Activated CD4-positive, CD25-positive, alpha-beta regulatory T cell treated with anti-CD3 and anti-CD28 coated beads, Interleukin-2, amount 50 U/mL, for 24 hours (primary cell): ENCODE results near the gene SUCO.
A peak's percentile ranks its signal among the peaks of the same experiment; 100 is the strongest.
"Not testable (repeated sequence)": the region's sequence is repeated elsewhere in the genome, so short reads cannot be mapped to it uniquely, and the experiment has no call there.

Source experiments
- ATAC-seq, 2 donors: fragments of 150-1000 bp; cut with Tn5 transposase; one replicate each; pipeline ENCODE4 v1.10.0; 2021; ENCODE audit warnings: mild to moderate bottlenecking in 1 of 2, moderate library complexity in 1 of 2

SUCO gene

DNA sequence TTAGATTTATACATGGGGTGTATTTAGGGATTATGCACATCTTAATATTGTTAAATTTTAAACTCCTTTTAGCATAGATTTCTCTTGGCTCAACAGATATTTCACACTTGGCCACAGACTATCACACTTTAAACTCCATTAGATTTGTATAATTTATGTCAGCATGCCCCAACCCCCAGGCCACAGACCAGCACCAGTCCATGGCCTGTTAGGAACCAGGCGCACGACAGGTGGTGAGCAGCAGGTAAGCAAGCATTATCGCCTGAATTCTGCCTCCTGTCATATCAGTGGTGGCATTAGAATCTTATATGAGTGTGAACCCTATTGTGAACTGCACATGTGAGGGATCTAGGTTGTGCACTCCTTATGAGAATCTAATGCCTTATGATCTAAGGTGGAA lies 34.8 kb downstream of the SUCO start:
- no peak for ATAC-seq

DNA sequence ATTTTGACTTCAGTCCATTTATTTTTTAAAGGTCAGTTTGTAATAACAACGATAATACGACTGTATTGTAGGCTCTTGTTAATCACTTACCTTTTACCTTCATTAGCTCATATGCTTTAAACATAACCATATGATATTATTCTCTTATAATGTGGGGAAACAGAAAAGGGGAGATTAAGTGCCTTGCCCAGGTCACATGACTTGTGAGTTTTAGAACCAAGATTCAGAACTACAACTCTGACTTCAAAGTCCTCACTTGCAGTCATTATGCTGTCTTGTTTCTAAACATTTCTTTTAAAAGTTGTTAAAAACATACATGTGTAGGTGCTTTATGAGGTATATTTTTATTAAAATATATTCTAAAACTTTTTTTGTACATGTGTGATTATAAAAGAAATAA lies 41.1 kb downstream of the SUCO start:
- ATAC-seq = no peak

DNA sequence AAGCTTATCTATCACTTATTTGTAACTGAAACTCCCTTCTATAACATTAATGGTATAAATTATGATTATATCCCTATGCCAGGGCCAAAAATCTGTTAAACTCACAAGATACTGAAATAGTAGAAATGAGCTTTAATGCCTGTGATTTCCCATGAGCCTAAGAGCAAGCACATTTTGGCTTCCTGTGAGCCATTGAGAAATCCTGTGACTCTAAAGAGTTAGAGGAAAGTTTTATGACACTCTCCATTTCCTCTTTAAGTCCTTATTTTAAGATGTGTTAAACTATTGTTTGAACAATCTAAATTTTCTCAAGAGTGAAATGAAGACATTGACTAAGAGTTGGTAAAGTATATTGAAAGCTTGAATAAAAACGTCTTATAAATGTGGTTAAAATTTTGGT lies 45.6 kb downstream of the SUCO start:
- ATAC-seq = no peak

DNA sequence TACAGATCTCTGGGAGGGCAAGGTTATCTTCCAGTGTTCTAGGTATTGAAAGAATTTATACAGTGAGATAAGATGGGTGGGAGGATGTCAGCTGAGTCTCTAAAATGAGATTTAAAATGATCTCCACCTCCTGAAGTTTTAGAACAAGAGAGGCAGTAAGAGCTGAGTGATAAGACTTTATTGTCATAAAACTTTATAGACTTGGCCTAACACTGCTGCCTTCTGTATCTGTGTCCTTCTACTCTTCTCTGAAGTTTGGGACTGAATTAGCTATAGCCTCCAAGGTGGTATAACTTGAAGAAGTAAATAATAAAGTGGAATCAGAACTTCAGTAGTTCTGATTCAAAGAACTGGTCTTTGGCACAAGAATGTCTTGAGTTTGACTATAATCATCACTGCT lies 48.3 kb downstream of the SUCO start:
- ATAC-seq = no peak

DNA sequence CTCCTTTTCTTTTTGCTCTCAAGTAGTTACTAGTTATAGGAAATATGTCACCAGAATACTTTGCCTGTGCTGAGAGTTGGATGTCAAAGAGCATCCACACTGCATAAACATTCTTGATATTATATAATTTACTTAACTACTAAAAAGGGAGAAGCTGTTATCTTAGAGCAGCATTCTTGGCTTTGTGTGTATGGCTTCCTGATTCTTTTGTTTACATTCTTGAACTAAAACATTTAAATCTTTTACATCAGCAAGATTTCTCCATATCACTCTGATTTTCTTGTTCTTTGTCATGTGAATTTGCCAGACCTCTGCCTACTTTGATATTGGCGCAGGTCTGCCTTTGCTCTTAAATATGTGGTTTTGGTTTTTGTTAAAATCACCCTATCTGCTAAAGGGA lies 48.8 kb downstream of the SUCO start:
- ATAC-seq = no peak

DNA sequence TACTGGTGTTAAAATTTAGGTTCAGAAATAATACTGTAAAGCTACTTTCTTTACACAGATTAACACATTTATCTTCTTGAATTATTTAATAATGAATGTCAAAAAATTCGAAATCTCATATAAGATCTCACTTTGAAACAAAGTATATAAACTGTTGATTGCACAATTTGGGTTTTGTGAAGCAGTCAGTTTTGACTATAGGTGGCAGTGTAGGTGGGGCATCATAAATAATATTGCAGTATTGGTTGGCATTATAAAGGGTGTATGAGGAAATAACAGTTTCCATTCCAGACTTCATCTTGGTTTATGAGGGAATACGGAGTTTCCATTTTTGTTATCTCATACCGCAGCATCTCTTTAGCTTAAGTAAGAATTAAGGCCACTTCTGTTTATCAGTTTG lies 49.9 kb downstream of the SUCO start:
- no peak for ATAC-seq

DNA sequence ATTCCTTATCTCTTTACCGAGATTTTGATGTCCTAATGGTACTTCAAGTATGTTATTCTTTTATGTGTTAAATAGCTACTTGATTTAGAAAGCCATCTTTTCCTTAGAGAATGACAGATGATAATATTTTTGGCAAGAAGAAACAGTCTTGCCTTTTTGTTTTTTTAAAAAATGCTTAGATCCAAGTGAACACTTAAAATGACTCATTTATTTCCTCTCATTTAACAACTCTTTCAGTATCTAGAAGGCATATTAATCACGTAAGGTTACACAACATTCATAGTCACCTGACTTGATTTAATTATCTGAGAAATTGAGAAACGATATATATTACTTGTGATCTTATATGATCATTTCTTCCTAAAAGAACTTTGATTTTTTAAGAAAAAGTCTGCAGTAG lies 52.4 kb downstream of the SUCO start:
- no peak for ATAC-seq

DNA sequence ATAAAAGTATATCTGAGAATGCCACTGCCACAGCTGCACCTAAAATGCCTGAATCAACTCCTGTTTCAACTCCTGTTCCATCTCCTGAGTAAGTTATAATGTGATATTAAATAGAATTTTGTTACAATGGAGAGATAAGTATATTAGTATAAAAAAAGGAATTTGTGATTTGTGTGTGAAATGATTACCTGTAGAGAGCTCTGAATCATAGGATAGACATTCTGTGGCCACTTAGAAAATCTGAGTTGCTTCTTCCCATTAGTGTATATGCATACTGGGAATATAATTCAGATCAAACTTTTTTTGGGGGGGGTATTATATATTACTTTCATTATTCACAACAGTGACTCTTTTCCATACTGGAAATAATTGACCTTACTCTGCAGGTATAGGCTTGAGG lies 52.9 kb downstream of the SUCO start:
- ATAC-seq = no peak

DNA sequence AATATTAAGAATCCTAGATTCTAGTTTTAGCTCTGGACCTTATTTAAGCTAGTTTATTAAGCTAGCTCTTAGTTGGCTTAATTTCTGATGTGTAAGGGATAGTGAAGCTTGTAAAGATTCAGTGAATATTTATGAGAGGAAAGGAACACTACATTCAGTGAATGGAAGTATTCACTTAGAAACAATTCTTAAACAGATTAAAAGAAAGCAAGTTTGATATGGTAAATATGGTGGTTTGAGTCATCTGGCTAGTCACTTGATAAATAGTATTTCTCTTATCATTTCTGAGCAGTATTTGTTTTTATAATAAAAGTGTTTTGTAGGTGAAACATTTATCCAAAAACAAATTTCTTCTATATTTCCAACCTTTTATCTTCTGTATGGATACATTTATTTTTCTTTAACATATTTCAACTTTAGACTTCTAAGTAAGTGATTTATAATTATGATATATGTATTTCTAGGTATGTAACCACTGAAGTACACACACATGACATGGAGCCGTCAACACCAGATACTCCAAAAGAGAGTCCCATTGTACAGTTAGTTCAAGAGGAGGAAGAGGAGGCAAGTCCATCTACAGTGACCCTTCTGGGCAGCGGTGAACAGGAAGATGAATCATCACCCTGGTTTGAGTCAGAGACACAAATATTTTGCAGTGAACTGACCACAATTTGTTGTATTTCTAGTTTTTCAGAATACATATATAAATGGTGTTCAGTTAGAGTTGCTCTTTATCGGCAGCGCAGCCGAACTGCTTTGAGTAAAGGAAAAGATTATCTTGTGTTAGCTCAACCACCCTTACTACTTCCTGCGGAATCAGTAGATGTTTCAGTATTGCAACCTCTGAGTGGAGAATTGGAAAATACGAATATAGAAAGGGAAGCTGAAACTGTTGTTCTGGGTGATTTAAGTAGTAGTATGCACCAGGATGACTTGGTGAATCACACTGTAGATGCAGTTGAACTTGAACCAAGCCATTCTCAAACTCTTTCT lies 55.6 kb downstream of the SUCO start:
- peak; percentile 48 to 76 for ATAC-seq

DNA sequence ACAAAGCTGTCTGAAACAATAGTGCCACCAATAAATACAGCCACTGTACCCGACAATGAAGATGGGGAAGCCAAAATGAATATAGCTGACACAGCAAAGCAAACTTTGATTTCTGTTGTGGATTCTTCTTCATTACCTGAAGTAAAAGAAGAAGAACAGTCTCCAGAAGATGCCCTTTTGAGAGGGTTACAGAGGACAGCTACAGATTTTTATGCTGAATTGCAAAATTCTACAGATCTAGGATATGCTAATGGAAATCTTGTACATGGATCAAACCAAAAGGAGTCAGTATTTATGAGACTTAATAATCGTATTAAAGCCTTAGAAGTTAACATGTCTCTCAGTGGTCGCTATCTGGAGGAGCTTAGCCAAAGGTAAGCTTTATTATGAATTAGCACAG lies 56.6 kb downstream of the SUCO start:
- ATAC-seq = no peak

DNA sequence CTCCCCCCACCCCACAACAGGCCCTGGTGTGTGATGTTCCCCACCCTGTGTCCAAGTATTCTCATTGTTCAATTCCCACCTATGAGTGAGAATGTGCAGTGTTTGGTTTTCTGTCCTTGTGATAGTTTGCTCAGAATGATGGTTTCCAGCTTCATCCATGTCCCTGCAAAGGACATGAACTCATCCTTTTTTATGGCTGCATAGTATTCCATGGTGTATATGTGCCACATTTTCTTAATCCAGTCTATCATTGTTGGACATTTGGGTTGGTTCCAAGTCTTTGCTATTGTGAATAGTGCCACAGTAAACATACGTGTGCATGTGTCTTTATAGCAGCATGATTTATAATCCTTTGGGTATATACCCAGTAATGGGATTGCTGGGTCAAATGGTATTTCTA lies 58.5 kb downstream of the SUCO start:
- not testable (repeated sequence) for ATAC-seq

DNA sequence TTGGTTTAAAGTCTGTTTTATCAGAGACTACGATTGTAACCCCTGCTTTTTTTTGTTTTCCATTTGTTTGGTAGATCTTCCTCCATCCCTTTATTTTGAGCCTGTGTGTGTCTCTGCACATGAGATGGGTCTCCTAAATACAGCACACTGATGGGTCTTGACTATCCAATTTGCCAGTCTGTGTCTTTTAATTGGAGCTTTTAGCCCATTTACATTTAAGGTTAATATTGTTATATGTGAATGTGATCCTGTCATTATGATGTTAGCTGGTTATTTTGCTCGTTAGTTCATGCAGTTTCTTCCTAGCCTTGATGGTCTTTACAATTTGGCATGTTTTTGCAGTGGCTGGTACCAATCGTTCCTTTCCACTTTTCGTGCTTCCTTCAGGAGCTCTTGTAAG lies 62.1 kb downstream of the SUCO start:
- not testable (repeated sequence) for ATAC-seq

DNA sequence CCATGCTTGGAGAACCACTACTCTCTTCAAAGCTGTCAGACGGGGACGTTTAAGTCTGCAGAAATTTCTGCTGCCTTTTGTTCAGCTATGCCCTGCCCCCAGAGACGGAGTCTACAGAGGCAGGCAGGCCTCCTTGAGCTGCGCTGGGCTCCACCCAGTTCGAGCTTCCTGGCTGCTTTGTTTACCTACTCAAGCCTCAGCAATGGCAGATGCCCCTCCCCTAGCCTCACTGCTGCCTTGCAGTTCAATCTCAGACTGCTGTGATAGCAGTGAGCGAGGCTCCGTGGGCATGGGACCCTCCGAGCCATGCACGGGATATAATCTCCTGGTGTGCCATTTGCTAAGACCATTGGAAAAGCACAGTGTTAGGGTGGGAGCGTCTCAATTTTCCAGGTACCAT lies 63.8 kb downstream of the SUCO start:
- ATAC-seq = not testable (repeated sequence)

DNA sequence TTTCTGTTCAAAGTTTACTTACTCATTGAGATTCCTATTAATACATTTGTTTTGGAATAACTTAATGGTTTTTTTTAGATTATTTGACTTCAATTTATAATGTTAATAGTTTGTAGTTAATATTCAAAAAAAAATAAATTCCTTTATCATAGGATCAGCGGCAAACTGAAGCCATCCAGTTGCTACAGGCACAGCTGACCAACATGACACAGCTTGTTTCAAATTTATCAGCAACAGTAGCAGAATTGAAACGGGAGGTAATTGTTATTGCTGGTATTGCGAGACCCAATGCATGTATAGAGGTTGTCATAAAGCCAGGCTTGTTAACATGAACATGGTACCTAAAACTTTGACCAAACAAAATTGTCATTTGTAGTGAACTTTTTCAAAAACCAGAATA lies 67.0 kb downstream of the SUCO start:
- no peak for ATAC-seq

DNA sequence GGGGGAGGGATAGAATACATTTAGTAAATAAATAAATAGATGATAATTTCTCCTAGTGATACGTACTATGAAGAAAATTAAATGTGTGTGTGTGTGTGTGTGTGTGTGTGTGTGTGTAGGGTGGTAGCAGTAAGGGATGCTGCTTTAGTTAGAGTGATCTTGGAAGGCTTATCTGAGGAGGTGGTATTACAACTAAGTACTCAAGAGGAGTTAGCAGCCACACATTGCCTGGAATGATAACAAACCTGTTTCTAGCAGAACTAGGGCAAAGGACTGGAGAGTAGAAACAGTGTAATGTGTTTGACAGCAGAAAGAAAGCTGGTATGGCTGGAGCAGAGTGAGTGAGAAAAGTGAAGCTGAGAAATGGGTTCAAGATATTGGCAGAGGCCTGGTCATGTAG lies 67.7 kb downstream of the SUCO start:
- ATAC-seq = no peak

DNA sequence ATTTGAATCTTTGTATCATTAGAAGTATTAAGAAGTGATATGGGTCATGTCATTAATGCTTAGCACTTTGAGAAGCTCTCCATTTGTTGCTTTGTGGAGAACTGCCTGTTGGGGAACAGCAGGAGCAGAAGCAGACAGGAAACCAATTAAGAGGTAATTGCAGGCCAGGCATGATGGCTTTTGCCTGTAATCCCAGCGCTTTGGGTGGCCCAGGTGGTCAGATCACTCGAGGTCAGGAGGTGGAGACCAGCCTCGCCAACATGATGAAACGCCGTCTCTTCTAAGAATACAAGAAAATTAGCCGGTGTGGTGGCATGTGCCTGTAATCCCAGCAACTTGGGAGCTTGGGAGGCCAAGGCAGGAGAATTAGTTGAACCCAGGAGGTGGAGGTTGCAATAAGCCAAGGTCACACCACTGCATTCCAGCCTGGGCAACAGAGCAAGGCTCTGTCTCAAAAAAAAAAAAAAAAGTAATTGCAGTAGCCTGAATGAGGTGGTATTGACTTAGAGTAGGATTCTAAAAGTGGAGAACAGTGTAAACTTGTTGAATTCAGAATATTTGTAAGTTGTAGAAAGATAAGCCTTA lies 68.2 kb downstream of the SUCO start:
- no peak for ATAC-seq

DNA sequence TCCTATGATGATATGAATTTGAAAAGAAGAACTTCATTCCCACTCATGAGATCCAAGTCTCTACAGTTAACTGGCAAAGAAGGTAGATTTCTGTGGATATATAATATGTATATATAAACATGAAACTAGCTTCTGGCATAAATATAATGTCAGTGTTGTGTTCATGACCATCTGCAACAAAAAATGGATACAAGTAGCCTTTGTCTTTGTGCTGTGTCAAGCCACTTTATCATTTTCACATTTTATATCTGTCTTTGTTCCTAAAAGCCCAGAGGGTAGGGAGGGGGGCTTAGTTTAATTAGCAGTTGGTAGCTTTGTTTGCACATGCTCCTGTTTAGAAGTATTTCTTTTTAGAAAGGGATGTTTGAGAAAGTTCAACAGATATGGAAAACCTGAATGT lies 69.8 kb downstream of the SUCO start:
- no peak for ATAC-seq

DNA sequence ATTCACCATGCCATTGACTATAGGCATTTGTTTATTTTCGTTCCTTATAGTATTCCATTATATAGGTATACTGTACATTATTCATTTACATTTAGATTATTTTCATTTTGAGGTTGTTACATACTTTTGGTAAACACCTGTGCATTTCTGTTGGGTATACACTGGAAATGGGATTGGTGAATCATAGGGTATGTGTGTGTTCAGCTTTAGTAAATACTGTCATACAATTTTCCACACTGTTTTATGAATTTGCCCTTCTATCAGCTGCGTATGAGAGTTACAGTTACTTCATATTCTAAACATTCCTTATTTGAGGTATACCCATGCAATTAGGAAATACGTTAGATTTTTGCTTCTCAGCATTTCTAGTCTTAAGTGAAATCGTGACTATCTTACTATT lies 70.9 kb downstream of the SUCO start:
- no peak for ATAC-seq

DNA sequence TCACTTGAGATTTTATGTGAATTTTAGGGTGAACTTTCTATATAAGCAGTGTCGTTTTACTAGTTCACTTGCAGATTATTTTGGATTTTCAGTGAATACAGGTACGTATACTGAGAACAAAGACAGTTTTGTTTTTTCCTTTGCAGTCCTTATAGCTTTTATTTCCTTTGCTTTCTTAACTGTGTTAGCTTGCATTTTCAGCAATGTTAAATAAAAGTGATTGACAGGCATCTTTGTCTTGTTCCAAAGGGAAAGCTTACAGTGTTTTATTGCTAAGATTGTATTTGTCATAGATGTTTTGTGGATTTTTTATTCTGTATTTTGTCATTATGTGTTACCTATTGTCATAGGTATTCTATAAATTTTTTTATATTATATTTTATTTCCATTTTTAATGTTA lies 72.7 kb downstream of the SUCO start:
- ATAC-seq = no peak

DNA sequence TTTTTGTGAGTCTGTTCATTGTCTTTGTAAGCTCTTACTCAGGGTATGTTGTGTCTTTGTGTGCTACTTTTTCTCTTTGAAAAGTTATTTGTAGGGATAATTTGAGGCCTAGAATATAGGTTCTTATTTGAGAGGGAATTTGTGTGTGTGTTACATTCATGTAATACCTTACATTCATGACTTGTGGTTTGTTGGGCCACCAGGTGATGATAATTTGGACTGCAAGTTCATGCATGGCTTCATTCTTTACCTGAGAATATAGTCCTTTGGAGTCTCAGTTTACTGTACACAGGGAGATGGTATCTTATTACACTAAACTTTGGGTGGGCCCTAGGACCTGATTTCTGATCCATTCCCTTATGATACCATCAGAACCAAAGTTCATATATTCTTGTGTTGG lies 74.2 kb downstream of the SUCO start:
- ATAC-seq = no peak

DNA sequence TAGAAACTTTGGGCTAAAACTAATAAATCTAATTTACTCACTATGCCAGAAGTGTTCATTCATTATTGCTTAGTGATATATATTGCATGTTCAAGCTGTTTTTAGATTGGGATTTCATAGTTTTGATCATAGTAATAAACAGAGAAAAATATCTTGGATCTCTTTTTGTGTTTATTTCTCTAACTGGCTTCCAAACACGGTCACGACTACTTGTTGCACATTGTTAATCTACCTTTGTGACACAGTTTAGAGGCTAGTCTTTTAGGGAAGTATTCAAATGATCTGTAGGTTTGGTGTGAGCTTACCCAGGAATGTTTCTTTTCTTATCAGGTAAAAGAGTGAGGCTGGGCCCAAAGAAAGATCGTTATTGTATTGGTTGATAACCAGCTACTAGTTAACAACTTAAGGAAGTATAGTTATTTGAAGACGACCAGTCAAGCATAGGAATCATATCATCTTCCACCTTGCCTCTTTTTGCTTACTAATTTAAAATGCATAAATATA lies 75.2 kb downstream of the SUCO start:
- ATAC-seq = no peak

DNA sequence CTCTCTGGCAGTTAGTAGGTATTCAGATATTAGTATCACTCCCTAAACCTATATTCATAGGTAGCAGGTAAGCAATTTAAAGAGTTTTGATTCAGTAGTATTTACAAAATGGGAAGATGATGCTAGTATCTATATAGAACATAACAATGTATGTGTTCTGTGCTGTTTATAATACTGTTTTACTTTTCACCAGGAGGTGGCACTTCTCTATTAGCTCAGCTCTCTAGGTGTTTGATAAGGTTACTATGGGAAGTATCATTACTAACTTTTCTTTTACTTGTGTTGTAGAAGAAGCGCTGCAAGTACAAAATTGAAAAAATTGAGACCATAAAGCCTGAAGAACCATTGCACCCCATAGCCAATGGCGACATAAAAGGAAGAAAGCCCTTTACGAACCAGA lies 76.6 kb downstream of the SUCO start:
- ATAC-seq = peak; percentile 33 to 58

DNA sequence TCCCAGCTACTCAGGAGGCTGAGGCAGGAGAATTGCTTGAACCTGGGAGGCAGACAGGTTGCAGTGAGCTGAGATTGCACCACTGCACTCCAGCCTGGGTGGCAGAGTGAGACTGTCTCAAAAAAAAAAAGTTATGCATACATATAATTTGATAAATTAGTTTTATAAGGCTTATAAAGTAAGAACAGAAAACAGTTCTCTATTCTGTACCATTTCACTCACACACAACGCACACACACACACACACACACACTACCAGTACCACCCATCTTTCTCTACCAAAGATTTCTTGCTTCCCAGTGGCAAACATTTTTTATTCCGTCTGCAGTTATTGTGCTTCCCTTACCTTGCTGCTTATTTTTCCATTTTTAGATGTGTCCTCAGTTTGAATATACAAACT lies 79.5 kb downstream of the SUCO start:
- ATAC-seq = no peak

DNA sequence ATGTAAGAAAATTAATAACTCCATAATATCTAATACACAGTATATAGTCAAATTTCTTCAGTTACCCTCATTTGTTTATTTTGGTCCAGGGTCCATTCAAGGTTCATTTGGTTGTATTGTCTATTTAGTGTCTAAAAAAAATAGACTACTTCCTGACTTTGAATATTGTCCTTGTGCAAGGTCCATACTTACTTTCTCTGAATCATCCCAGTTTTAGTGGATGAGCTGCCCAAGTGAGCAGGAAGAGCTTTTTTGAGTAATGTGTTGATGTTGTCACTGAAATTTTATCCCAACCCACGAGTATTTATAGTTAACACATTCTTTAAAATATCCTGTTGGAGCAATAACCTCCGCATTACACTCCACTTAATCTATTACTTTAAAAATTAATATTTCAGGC lies 80.3 kb downstream of the SUCO start:
- ATAC-seq = no peak
